H1 (cell line): ENCODE data around the gene RABGGTA. TPM values are rescaled to one million over a fixed set of nuclear protein-coding genes. Genes with fewer than 3 reads are reported as not detected.

Experiments
- ATF2 ChIP-seq: IDR thresholded peaks from 2 replicates; pipeline ENCODE4 v1.6.1; 2012; ENCODE audit warnings: low read length, inconsistent platforms
- BACH1 ChIP-seq: IDR thresholded peaks from 2 replicates; pipeline ENCODE4 v1.6.1; 2012; ENCODE audit warnings: low read length, improper control_type of control experiment
- BRCA1 ChIP-seq: IDR thresholded peaks from 2 replicates; pipeline ENCODE4 v1.6.1; 2012; ENCODE audit warnings: low read depth, low read length, improper control_type of control experiment
- CREB1 ChIP-seq: IDR thresholded peaks from 2 replicates; pipeline ENCODE4 v1.6.1; 2012; ENCODE audit warnings: inconsistent platforms
- FOSL1 ChIP-seq: IDR thresholded peaks from 2 replicates; pipeline ENCODE4 v1.6.1; 2011; ENCODE audit warnings: mild to moderate bottlenecking, low read depth, low read length, moderate library complexity; ENCODE audit not compliant: insufficient read depth
- GABPA ChIP-seq: IDR thresholded peaks from 2 replicates; pipeline ENCODE4 v1.6.1; 2011; ENCODE audit warnings: mild to moderate bottlenecking, low read length, moderate library complexity, borderline replicate concordance; ENCODE audit not compliant: insufficient read depth
- RFX5 ChIP-seq: IDR thresholded peaks from 2 replicates; pipeline ENCODE4 v1.6.1; 2011; ENCODE audit warnings: low read depth, low read length, improper control_type of control experiment, borderline replicate concordance
- SIRT6 ChIP-seq: IDR thresholded peaks from one replicate; pipeline ENCODE4 v1.7.1; 2012; ENCODE audit warnings: low read length, inconsistent platforms
- polyA plus RNA-seq, 7 experiments: library from polyadenylated mRNA; depleted of rRNA in 3 of 7; stranded (reverse) in 5 of 7; unstranded in 2 of 7; fragments of >200 nt in 5 of 7; fragments of 200-250 nt in 2 of 7; gene quantifications; 1 replicate in 5 of 7; 2 replicates in 1 of 7; 4 replicates in 1 of 7; pipeline versions ENCODE4 v1.2.1 to v1.2.3, GENCODE V29; 2011 to 2013; ENCODE audit warnings: missing spikeins in 2 of 7, mixed read lengths in 2 of 7
- total RNA-seq: library from RNA; stranded (reverse); fragmentation: NEBNext Ultra II Directional; extraction: Animal tissue kit (Norgen Biotek cat#: 25700); gene quantifications from 2 replicates; pipeline ENCODE4 v1.2.1, GENCODE V29; 2021

The RABGGTA gene
- total and polyA plus RNA-seq, 2 of the 8 experiments (the other 6 are each of a cell fraction or from before 2014, with no cell fraction given) = 16.0 to 49.8 TPM

DNA sequence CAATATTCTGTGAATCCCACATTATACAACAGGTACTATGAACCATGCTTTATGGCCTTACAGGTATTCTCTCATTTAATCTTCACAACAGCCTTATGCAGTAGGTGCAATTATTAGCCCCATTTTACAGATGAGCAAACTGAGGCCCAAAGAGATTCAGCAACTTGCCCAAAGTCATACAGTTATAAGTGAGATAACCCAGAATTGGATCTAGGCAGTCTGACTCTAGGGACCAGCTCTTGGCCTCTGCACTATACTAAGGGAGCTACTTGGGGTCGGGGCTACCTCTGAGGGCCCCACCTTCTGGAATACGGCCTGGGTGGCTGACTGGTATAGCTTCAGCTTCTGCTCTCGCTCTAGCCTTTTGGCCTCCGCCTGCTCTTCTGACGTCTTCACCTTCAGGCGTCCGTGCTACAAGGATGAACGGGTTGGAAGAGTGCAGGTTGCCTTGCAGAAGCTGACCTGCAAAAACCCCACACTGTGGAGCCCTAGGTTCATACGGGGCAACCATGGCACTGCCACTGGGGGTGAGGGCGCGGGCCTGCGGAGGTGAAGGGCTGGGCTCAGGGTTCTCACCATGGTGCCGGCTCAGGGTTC, 762 bp downstream of the RABGGTA start (continued):
- TF ChIP-seq SIRT6 (no peak), ATF2 (no peak), RFX5 (no peak), GABPA (no peak), FOSL1 (no peak), CREB1 (no peak), BACH1 (no peak), BRCA1 (no peak)
